T-helper 1 cell treated with Interleukin-12 subunit alpha and Interleukin-12 subunit beta and Interleukin-4 antibody, amounts not matched to agents 30 μg/mL and 1 μg/mL, for 36 hours (primary cell): ENCODE measurements around the gene PCNA.
A peak's percentile ranks its signal among the peaks of the same experiment; 100 is the strongest.
"Not testable (repeated sequence)": the region's sequence is repeated elsewhere in the genome, so short reads cannot be mapped to it uniquely, and the experiment has no call there.

Experiments
- H3K27ac Mint-ChIP-seq: one replicate; pipeline ENCODE4 v1.8.0; 2021; ENCODE audit warnings: mild to moderate bottlenecking, mixed read lengths
- H3K27me3 Mint-ChIP-seq: one replicate; pipeline ENCODE4 v1.8.0; 2021; ENCODE audit warnings: low read depth, mixed read lengths
- H3K36me3 Mint-ChIP-seq: one replicate; pipeline ENCODE4 v1.8.0; 2021; ENCODE audit warnings: low read depth, mixed read lengths
- H3K4me1 Mint-ChIP-seq: one replicate; pipeline ENCODE4 v1.8.0; 2021; ENCODE audit warnings: low read depth, mixed read lengths
- H3K4me3 Mint-ChIP-seq: one replicate; pipeline ENCODE4 v1.8.0; 2021; ENCODE audit warnings: mild to moderate bottlenecking, moderate library complexity, mixed read lengths
- H3K9me3 Mint-ChIP-seq: one replicate; pipeline ENCODE4 v1.8.0; 2021; ENCODE audit warnings: mixed read lengths

Gene PCNA

DNA sequence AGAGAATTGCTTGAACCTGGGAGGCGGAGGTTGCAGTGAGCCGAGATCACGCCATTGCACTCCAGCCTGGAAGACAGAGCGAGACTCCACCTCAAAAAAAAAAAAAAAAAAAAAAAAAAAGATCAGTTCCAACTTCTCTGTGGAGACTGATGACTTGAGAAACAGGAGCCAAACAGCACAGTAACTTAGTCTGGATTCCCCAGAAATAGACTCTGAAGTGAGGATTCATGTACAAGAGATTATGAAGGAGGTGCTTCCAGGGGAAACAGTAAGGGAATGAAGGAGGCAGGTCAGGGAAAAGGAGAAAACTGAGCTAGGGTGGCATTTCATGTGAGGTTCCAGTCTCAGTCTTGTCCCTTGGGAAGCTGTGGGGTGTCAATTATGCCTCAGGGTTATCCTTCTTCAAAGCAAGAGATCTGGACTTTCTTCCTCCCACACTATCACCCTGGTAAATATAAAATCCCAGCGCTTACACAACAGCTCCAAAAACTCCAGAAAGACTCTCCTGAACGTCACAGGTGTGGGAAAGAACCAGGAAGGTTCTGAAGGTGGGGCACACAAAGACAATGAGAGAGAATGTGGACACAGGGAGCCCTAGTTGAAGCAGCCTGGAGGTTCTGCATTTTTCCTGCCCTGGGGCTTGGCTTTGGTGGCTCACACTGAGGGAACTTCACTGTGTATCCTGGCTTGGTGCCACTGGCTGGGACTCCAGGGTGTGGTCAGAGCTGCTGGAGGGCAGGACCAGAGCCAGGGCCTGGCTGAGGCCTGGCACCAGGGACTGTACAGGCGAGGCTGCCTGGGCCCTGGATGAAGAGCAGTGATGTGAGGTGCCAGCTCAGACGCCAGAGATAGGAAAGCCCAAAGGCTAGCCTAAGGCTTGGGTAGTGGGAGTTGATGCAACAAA is 46.8 kb downstream of the PCNA start:
- H3K9me3 Mint-ChIP-seq, result no peaks in the 10 kb centered on the region
- H3K27me3 Mint-ChIP-seq, result no peaks in the 10 kb centered on the region
- H3K27ac Mint-ChIP-seq, result peak overlapping the region; percentile 29
- no peak overlapping the region for H3K4me3 Mint-ChIP-seq
- H3K4me1 Mint-ChIP-seq, result peaks cover 35% of the 10 kb centered on the region
- H3K36me3 Mint-ChIP-seq, result peaks cover 5% of the 10 kb centered on the region

DNA sequence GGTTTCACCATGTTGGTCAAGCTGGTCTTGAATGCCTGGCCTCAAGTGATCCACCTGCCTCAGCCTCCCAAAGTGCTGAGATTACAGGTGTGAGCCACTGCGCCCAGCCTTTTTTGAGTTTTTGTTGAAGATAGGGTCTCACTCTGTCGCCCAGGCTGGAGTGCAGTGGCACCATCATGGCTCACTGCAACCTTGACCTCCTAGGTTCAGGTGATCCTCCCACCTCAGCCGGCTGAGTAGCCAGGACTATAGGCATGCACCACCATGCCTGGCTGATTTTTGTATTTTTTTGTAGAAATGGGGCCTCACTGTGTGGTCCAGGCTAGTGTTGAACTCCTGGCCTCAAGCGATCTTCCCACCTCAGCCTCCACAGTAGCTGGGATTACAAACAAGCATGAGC is 47.8 kb downstream of the PCNA start:
- H3K4me1 Mint-ChIP-seq, result peaks cover 31% of the 10 kb centered on the region
- not testable (repeated sequence) for H3K9me3 Mint-ChIP-seq, H3K36me3 Mint-ChIP-seq, H3K4me3 Mint-ChIP-seq, H3K27ac Mint-ChIP-seq, H3K27me3 Mint-ChIP-seq

DNA sequence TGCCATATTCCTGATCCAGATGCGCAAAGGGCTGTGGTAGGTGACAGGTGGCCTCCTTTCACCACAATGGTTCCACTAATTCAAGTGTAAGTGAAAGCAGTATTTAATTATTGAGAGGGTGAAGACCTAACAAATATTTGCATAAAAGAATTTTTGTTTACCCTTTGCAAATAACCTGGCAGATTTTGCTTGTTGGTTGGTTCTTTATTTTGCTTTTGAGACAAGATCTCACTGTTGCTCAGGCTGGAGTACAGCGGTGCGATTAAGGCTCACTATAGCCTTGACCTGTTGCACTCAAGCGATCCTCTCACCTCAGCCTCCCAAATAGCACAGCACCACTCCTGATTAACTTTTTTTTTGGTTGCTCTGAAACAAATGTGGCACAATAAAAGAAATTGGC is 49.2 kb downstream of the PCNA start:
- Mint-ChIP-seq H3K27me3 (no peaks in the 10 kb centered on the region), H3K4me3 (no peak overlapping the region), H3K27ac (no peak overlapping the region), H3K9me3 (no peaks in the 10 kb centered on the region), H3K4me1 (peaks cover 33% of the 10 kb centered on the region), H3K36me3 (peaks cover 4% of the 10 kb centered on the region)

DNA sequence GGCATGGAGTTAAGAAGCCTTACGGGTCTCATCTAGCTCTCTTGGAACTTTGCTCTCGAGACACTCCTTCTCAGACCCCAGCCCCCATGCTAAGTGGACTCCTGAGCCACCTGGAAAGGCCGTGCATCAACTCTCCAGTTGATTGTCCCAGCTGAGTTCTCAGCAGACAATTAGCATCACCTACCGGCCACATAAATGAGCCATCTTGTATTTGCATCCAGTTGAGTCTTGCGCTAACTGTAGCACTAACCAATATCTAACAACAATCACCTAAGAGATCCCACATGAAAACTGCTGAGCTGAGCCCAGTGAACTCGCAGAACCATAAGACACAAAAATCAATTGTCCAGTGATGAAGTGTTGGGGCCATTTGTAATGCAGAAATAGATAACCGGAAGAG is 49.7 kb downstream of the PCNA start:
- no peaks in the 10 kb centered on the region for H3K27me3 Mint-ChIP-seq
- H3K27ac Mint-ChIP-seq, result no peak overlapping the region
- H3K36me3 Mint-ChIP-seq, result peaks cover 4% of the 10 kb centered on the region
- H3K9me3 Mint-ChIP-seq, result no peaks in the 10 kb centered on the region
- peaks cover 33% of the 10 kb centered on the region for H3K4me1 Mint-ChIP-seq
- no peak overlapping the region for H3K4me3 Mint-ChIP-seq

DNA sequence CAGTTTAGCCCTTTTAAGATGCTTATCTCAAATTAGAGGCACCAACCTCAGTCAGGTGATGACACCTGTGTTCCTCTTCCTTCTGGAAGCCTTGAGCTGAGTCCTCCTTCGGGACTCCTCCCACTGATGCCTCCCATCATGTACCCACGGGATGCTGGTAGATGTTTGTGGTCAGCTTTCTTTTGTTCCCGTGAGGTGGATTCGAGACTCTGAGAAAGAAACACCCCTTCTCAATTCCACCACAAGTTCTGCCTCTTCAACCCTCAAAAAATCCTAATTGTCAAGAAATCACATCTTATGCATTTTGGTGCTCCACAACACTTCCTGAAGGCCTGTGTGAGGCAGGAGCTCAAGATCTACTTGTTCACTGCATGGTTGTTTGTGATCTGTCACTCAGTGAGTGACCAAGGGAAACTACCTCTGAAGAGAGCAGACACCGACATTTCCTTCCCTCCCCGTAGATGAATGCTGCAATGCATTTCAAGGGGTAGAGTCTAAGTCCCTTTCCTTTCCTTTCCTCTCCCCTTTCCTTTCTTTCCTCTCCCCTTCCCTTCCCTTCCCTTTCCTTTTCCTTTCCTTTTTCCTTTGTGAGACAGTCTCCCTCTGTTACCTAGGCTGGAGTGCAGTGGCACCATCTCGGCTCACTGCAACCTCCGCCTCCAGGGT is 50.5 kb downstream of the PCNA start:
- H3K36me3 Mint-ChIP-seq, result peaks cover 4% of the 10 kb centered on the region
- H3K27ac Mint-ChIP-seq, result peak overlapping the region; percentile 80
- no peaks in the 10 kb centered on the region for H3K27me3 Mint-ChIP-seq
- no peaks in the 10 kb centered on the region for H3K9me3 Mint-ChIP-seq
- H3K4me1 Mint-ChIP-seq, result peaks cover 30% of the 10 kb centered on the region
- peak overlapping the region; percentile 45 for H3K4me3 Mint-ChIP-seq

DNA sequence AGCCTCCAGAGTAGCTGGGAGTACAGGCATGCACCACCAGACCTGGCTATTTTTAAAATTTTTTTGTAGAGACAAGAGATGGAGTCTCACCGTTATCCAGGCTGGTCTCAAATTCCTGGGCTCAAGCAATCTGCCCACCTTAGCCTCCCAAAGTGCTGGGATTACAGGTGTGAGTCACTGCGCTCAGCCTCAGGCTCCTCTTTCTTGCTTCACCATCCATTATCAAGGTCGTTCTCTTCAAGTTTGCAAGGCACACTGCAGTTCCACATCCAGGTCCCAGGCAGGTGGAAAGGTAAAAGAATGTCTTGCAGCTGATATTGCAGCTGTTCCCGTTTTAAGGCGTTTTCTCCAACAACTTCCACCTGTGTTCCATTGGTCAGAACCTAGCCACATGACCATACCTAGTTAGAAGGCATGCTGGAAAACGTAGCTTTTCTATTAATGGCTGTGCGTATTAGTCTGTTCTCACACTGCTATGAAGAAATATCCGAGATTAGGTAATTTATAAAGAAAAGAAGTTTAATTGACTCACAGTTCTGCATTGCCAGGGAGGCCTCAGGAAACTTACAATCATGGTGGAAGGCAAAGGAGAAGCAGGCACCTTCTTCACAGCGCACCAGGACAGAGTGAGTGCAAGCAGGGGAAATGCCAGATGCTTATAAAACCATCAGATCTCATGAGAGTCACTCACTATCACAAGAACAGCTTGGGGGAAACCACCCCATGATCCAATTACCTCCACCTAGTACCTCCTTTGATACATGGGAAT is 51.7 kb downstream of the PCNA start:
- Mint-ChIP-seq H3K27me3 (no peaks in the 10 kb centered on the region), H3K36me3 (peaks cover 4% of the 10 kb centered on the region), H3K4me3 (no peak overlapping the region), H3K9me3 (no peaks in the 10 kb centered on the region), H3K4me1 (peaks cover 19% of the 10 kb centered on the region), H3K27ac (peak overlapping the region; percentile 49)

DNA sequence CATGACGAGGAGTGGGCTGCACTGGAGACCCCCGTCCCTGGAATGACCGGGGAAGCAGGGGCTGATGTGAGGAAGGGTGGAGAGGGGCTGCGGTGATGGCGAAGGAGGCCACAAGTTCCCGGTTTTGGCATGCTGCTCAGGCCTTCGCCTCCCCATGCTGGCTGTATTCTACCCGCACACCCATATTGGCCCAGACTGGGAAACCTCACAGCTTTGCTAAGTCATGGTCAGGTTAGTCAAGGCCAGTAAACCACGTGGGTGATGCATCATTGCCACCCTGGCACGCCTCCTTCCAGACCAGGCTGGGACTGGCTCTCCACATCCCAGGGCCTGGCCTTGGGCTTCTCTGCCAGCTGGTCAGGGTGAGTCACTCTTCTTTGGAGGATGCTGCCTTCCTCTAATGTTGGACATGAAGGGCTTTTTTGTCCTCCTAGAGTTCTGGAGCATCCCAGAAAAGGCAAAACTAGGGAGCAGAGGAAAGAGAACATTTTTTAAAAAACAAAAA is 53.8 kb downstream of the PCNA start:
- no peak overlapping the region for H3K4me3 Mint-ChIP-seq
- H3K36me3 Mint-ChIP-seq, result peaks cover 2% of the 10 kb centered on the region
- H3K27ac Mint-ChIP-seq, result no peak overlapping the region
- peaks cover 24% of the 10 kb centered on the region for H3K4me1 Mint-ChIP-seq
- no peaks in the 10 kb centered on the region for H3K27me3 Mint-ChIP-seq
- no peaks in the 10 kb centered on the region for H3K9me3 Mint-ChIP-seq

DNA sequence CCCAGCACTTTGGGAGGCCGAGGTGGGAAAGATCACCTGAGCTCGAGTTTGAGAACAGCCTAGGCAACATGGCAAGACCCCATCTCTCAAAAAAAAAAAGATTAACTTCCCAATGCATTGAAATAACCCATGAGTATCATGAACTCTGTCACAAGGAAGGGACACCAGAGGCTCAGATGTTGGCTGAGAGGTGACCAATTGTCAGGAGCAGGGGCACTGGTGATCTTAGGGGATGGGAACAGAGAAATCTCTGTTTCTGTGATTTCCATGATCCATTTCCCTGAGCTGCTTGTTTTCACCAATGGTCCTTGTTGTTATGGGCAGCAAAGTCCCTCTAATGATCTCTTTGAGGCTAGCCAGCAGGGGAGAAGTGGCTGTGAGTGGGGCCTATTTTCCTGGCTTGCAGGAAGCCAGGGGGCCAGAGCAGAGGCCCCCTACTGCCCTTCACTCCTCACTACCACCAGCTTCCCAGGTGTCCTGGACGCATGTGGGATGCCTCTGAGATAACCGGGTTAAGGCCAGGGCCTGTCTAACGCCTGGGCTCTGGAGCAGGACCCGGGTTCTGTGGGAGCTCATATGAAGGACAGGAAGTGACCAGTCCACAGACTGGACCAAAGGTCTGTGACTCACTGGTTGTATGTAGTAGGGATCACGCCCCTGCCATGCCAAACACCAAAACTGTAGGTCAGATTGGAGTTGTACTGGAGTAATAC is 54.4 kb downstream of the PCNA start:
- Mint-ChIP-seq H3K27ac (no peak overlapping the region), H3K27me3 (no peaks in the 10 kb centered on the region), H3K36me3 (peaks cover 2% of the 10 kb centered on the region), H3K9me3 (no peaks in the 10 kb centered on the region), H3K4me3 (no peak overlapping the region), H3K4me1 (peaks cover 26% of the 10 kb centered on the region)
